Spleen (tissue), 7 donors: ENCODE results near the gene SLC35F3.

ENCODE experiments used
- POLR2A ChIP-seq, 3 donors: fragments of 450-650 bp; IDR thresholded peaks; one replicate each; pipeline ENCODE4 v1.5.1; 2017; ENCODE audit warnings: antibody characterized with exemption in 3 of 3, mild to moderate bottlenecking in 1 of 3
- TF ChIP-seq, protein P1 (sequence below), 11 experiments: fragments of 200-600 bp in 7 of 11; fragments of 450-650 bp in 4 of 11; sonication (generic) in 4 of 11; IDR thresholded peaks in 8 of 11; conservative IDR thresholded peaks in 3 of 11; 1 replicate in 7 of 11; 2 replicates in 4 of 11; pipeline versions ENCODE4 v1.4.0 to v1.8.0; 2016 to 2021; ENCODE audit warnings: antibody characterized with exemption in 11 of 11, inconsistent platforms in 4 of 11, mild to moderate bottlenecking in 1 of 11
- donor health status: DM: no; HTN: no; CAD: no; lungs with moderate emphysema.
- donor health status: DM: no; HTN: no; CAD: no.
- donor health status: DM: no; HTN: no; CAD: no.

DNA sequence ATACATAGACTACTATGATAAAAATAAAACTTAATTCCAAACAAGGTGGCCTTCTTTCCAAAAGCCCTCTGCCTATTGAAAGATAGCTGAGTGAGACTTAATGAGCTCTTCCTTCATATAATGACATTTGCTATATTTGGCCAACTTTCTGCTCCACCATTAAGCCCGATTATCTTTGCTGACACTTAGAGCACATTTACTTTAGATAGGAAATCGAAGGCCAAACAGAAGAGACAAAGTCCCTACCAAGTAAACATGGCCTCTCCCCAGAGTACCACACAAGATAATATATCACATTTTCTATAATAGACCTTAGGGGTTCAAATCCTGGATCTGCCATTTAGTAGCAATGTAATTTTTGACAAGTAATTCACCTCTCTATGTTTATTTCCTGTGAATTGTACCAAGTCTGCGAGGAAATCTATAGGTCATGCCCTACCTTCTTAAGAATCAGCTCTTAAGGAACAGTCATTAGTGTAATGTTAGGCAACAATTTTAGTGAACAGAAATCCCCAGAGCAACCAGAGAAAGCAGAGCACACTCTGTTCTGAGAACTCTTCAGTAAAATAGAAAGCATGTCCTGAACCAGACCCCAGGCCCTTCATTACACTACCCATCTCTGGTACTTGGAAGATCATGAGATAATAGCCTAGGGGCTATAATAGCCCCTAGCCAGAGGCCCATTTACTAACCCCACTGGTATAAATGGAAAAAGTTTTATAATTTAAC, 451.5 kb downstream of the SLC35F3 start:
- TF ChIP-seq POLR2A (IDR thresholded peaks at IDR 0.05): no peak
- TF ChIP-seq, protein P1, sequence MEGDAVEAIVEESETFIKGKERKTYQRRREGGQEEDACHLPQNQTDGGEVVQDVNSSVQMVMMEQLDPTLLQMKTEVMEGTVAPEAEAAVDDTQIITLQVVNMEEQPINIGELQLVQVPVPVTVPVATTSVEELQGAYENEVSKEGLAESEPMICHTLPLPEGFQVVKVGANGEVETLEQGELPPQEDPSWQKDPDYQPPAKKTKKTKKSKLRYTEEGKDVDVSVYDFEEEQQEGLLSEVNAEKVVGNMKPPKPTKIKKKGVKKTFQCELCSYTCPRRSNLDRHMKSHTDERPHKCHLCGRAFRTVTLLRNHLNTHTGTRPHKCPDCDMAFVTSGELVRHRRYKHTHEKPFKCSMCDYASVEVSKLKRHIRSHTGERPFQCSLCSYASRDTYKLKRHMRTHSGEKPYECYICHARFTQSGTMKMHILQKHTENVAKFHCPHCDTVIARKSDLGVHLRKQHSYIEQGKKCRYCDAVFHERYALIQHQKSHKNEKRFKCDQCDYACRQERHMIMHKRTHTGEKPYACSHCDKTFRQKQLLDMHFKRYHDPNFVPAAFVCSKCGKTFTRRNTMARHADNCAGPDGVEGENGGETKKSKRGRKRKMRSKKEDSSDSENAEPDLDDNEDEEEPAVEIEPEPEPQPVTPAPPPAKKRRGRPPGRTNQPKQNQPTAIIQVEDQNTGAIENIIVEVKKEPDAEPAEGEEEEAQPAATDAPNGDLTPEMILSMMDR (IDR thresholded peaks at IDR 0.05 in 8 of 11, conservative IDR thresholded peaks at IDR 0.05 in 3 of 11): no peak
